ENCODE results near the gene PML.

The PML gene

DNA sequence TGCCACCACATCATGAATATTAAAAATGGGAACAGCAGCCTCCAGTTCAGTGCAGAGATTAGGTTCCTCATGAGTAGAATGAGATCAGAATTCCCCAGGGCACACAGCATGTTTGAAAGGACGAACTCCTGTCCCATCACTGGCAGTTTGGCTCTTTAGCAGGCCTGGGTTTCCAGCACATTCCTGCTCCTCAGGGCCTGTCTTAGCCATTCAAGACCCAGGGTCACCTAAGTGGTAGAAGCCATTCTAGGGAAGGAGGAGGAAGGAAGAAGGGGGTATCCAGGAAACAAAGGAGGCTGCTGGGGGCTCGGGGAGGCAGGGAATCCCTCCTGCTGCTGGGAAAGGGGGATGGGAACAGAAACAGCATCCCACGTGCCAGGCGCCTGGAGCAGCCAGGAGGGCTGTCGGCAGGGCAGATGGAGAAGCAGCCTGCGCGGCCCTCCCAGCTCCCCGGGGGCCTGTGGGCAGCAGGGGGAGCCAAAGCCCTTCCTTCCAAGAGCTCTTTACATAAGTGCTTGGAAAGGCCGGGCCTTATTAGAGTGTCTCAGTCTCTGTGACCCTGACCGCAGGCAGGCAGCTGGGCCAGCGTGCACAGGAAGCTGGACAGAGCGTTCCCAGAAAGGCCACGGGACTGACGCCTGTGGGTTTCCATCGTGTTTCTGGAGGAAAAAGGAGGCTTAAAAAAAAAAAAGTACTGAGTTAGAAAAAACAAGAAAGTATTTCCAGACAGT, 43.5 kb upstream of the PML start (continued):
- TF ChIP-seq, protein P1, sequence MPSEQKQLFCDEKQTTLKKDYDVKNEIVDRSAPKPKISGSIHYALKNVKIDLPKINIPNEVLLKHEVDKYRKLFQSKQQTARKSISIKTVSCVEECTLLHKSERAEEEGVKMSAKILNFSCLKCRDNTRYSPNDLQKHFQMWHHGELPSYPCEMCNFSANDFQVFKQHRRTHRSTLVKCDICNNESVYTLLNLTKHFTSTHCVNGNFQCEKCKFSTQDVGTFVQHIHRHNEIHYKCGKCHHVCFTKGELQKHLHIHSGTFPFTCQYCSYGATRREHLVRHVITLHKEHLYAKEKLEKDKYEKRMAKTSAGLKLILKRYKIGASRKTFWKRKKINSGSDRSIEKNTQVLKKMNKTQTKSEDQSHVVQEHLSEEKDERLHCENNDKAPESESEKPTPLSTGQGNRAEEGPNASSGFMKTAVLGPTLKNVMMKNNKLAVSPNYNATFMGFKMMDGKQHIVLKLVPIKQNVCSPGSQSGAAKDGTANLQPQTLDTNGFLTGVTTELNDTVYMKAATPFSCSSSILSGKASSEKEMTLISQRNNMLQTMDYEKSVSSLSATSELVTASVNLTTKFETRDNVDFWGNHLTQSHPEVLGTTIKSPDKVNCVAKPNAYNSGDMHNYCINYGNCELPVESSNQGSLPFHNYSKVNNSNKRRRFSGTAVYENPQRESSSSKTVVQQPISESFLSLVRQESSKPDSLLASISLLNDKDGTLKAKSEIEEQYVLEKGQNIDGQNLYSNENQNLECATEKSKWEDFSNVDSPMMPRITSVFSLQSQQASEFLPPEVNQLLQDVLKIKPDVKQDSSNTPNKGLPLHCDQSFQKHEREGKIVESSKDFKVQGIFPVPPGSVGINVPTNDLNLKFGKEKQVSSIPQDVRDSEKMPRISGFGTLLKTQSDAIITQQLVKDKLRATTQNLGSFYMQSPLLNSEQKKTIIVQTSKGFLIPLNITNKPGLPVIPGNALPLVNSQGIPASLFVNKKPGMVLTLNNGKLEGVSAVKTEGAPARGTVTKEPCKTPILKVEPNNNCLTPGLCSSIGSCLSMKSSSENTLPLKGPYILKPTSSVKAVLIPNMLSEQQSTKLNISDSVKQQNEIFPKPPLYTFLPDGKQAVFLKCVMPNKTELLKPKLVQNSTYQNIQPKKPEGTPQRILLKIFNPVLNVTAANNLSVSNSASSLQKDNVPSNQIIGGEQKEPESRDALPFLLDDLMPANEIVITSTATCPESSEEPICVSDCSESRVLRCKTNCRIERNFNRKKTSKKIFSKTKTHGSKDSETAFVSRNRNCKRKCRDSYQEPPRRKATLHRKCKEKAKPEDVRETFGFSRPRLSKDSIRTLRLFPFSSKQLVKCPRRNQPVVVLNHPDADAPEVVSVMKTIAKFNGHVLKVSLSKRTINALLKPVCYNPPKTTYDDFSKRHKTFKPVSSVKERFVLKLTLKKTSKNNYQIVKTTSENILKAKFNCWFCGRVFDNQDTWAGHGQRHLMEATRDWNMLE (tag by site-specific recombination; conservative IDR thresholded peaks at IDR 0.05; ENCODE audit: low read depth): no peak
- TF ChIP-seq ZNF660 (tag by site-specific recombination; IDR thresholded peaks at IDR 0.05) (peak; percentile 73), ZBTB48 (tag by site-specific recombination; IDR thresholded peaks at IDR 0.05) (no peak), ZNF350 (tag by site-specific recombination; IDR thresholded peaks at IDR 0.05) (no peak), BCL11A (tag by site-specific recombination; IDR thresholded peaks at IDR 0.05; ENCODE audit: low read depth) (peak; percentile 18; the same call in 1 of the 2 replicates), ZNF112 (tag by site-specific recombination; IDR thresholded peaks at IDR 0.05) (no peak), ZBTB1 (tag by site-specific recombination; IDR thresholded peaks at IDR 0.05) (no peak), YY1 (tag by site-specific recombination; IDR thresholded peaks at IDR 0.05) (no peak), TRIM28 (IDR thresholded peaks at IDR 0.05; ENCODE audit: borderline replicate concordance, low read length) (0 out of 2 replicates have a peak, but pooled peaks have one; percentile 25), ZNF239 (tag by site-specific recombination; IDR thresholded peaks at IDR 0.05) (no peak), ZNF302 (tag by site-specific recombination; IDR thresholded peaks at IDR 0.05; ENCODE audit: low read depth) (no peak), KLF10 (tag by site-specific recombination; IDR thresholded peaks at IDR 0.05) (no peak), SCRT1 (tag by site-specific recombination; IDR thresholded peaks at IDR 0.05; ENCODE audit: borderline replicate concordance) (no peak), ZNF146 (tag by site-specific recombination; IDR thresholded peaks at IDR 0.05) (no peak), ZNF514 (tag by site-specific recombination; IDR thresholded peaks at IDR 0.05) (no peak), SETDB1 (IDR thresholded peaks at IDR 0.05; ENCODE audit: insufficient read length, low read length) (no peak)
- TF ChIP-seq, protein P2, sequence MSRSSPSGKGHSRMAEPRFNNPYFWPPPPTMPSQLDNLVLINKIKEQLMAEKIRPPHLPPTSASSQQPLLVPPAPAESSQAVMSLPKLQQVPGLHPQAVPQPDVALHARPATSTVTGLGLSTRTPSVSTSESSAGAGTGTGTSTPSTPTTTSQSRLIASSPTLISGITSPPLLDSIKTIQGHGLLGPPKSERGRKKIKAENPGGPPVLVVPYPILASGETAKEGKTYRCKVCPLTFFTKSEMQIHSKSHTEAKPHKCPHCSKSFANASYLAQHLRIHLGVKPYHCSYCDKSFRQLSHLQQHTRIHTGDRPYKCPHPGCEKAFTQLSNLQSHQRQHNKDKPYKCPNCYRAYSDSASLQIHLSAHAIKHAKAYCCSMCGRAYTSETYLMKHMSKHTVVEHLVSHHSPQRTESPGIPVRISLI (tag by site-specific recombination; IDR thresholded peaks at IDR 0.05): no peak
- TF ChIP-seq, protein P3, sequence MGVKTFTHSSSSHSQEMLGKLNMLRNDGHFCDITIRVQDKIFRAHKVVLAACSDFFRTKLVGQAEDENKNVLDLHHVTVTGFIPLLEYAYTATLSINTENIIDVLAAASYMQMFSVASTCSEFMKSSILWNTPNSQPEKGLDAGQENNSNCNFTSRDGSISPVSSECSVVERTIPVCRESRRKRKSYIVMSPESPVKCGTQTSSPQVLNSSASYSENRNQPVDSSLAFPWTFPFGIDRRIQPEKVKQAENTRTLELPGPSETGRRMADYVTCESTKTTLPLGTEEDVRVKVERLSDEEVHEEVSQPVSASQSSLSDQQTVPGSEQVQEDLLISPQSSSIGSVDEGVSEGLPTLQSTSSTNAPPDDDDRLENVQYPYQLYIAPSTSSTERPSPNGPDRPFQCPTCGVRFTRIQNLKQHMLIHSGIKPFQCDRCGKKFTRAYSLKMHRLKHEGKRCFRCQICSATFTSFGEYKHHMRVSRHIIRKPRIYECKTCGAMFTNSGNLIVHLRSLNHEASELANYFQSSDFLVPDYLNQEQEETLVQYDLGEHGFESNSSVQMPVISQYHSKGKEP (tag by site-specific recombination; IDR thresholded peaks at IDR 0.05): no peak
- TF ChIP-seq, protein P4, sequence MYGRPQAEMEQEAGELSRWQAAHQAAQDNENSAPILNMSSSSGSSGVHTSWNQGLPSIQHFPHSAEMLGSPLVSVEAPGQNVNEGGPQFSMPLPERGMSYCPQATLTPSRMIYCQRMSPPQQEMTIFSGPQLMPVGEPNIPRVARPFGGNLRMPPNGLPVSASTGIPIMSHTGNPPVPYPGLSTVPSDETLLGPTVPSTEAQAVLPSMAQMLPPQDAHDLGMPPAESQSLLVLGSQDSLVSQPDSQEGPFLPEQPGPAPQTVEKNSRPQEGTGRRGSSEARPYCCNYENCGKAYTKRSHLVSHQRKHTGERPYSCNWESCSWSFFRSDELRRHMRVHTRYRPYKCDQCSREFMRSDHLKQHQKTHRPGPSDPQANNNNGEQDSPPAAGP (tag by site-specific recombination; IDR thresholded peaks at IDR 0.05): no peak
- TF ChIP-seq, protein P5, sequence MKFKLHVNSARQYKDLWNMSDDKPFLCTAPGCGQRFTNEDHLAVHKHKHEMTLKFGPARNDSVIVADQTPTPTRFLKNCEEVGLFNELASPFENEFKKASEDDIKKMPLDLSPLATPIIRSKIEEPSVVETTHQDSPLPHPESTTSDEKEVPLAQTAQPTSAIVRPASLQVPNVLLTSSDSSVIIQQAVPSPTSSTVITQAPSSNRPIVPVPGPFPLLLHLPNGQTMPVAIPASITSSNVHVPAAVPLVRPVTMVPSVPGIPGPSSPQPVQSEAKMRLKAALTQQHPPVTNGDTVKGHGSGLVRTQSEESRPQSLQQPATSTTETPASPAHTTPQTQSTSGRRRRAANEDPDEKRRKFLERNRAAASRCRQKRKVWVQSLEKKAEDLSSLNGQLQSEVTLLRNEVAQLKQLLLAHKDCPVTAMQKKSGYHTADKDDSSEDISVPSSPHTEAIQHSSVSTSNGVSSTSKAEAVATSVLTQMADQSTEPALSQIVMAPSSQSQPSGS (tag by site-specific recombination; IDR thresholded peaks at IDR 0.05; ENCODE audit: low read depth): no peak
- TF ChIP-seq, protein P6, sequence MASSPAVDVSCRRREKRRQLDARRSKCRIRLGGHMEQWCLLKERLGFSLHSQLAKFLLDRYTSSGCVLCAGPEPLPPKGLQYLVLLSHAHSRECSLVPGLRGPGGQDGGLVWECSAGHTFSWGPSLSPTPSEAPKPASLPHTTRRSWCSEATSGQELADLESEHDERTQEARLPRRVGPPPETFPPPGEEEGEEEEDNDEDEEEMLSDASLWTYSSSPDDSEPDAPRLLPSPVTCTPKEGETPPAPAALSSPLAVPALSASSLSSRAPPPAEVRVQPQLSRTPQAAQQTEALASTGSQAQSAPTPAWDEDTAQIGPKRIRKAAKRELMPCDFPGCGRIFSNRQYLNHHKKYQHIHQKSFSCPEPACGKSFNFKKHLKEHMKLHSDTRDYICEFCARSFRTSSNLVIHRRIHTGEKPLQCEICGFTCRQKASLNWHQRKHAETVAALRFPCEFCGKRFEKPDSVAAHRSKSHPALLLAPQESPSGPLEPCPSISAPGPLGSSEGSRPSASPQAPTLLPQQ (tag by site-specific recombination; IDR thresholded peaks at IDR 0.05): 0 out of 2 replicates have a peak, but pooled peaks have one; percentile 35
- TF ChIP-seq, protein P7, sequence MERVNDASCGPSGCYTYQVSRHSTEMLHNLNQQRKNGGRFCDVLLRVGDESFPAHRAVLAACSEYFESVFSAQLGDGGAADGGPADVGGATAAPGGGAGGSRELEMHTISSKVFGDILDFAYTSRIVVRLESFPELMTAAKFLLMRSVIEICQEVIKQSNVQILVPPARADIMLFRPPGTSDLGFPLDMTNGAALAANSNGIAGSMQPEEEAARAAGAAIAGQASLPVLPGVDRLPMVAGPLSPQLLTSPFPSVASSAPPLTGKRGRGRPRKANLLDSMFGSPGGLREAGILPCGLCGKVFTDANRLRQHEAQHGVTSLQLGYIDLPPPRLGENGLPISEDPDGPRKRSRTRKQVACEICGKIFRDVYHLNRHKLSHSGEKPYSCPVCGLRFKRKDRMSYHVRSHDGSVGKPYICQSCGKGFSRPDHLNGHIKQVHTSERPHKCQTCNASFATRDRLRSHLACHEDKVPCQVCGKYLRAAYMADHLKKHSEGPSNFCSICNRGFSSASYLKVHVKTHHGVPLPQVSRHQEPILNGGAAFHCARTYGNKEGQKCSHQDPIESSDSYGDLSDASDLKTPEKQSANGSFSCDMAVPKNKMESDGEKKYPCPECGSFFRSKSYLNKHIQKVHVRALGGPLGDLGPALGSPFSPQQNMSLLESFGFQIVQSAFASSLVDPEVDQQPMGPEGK (tag by site-specific recombination; IDR thresholded peaks at IDR 0.05): peak; percentile 79
- TF ChIP-seq, protein P8, sequence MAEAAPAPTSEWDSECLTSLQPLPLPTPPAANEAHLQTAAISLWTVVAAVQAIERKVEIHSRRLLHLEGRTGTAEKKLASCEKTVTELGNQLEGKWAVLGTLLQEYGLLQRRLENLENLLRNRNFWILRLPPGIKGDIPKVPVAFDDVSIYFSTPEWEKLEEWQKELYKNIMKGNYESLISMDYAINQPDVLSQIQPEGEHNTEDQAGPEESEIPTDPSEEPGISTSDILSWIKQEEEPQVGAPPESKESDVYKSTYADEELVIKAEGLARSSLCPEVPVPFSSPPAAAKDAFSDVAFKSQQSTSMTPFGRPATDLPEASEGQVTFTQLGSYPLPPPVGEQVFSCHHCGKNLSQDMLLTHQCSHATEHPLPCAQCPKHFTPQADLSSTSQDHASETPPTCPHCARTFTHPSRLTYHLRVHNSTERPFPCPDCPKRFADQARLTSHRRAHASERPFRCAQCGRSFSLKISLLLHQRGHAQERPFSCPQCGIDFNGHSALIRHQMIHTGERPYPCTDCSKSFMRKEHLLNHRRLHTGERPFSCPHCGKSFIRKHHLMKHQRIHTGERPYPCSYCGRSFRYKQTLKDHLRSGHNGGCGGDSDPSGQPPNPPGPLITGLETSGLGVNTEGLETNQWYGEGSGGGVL (tag by site-specific recombination; IDR thresholded peaks at IDR 0.05): no peak
